ENCODE measurements around the gene ZBED3.

DNA sequence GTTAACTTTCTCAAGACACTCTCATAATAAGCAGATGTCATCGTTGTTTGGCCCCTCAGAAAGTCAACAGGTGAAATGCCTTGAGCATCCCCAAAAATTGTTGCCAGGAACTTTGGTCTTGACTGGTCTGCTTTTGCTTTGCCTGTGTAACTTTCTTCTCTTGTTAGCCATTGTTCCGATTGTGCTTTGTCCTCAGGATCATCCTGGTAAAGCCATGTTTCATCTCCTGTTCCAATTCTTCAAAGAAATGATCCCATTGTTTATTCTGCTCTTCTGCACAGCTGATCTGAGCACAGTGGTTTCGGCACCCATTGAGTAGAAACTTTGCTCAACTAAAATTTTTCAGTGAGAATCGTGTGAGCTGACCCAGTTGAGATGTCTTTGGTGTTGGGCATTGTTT is 8.1 kb upstream of the ZBED3 start:
- TF ChIP-seq, protein P1, sequence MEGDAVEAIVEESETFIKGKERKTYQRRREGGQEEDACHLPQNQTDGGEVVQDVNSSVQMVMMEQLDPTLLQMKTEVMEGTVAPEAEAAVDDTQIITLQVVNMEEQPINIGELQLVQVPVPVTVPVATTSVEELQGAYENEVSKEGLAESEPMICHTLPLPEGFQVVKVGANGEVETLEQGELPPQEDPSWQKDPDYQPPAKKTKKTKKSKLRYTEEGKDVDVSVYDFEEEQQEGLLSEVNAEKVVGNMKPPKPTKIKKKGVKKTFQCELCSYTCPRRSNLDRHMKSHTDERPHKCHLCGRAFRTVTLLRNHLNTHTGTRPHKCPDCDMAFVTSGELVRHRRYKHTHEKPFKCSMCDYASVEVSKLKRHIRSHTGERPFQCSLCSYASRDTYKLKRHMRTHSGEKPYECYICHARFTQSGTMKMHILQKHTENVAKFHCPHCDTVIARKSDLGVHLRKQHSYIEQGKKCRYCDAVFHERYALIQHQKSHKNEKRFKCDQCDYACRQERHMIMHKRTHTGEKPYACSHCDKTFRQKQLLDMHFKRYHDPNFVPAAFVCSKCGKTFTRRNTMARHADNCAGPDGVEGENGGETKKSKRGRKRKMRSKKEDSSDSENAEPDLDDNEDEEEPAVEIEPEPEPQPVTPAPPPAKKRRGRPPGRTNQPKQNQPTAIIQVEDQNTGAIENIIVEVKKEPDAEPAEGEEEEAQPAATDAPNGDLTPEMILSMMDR (IDR thresholded peaks at IDR 0.05; ENCODE audit: low read length), result no peak
- TF ChIP-seq EZH2phosphoT487 (IDR thresholded peaks at IDR 0.05; ENCODE audit: low read length), result no peak
- TF ChIP-seq EZH2 (optimal IDR thresholded peaks at IDR 0.05; ENCODE audit: low read depth, low read length), result no peak
